HEK293 (cell line): Measurements from ENCODE around the gene C1orf115.

Experiments
- CTCF ChIP-seq: fragments of 450-650 bp; formaldehyde crosslinking; IDR thresholded peaks from 2 replicates; pipeline ENCODE4 v1.5.1; 2016; ENCODE audit warnings: missing biosample characterization, missing genetic modification characterization
- MEIS1 ChIP-seq: sonication (generic); formaldehyde crosslinking; IDR thresholded peaks from 2 replicates; pipeline ENCODE4 v1.8.1; 2022; ENCODE audit warnings: missing genetic modification reagents, mild to moderate bottlenecking, borderline replicate concordance
- TCF7L2 ChIP-seq: IDR thresholded peaks from 2 replicates; pipeline ENCODE4 v1.6.1; 2011; ENCODE audit warnings: low read depth, mild to moderate bottlenecking, inconsistent platforms, low read length, moderate library complexity, borderline replicate concordance
- ZNF184 ChIP-seq: fragments of 450-650 bp; IDR thresholded peaks from 2 replicates; pipeline ENCODE4 v1.5.1; 2018; ENCODE audit warnings: missing biosample characterization, mild to moderate bottlenecking, missing genetic modification characterization

DNA sequence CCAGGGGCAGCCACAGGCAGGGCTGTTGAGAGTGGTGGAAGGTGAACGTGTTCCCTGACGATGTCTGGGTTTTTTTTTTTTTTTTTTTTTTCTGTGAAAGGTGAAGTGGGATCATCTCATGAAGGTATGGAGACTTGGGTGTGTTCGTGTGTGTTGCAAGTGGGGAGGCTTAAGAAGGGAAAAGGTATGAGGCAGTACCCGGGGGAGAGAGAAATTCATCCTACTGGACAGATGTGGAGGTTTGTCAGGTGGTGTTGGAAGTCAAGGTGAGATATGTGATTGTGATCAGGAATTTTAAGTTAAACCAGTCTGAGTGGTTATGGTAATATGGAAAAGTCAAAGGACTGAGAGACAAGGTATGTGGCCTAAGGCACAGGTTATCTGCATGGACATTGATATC is 5.3 kb downstream of the C1orf115 start:
- no peak for TF ChIP-seq ZNF184 (tag by site-specific recombination)
- no peak for TF ChIP-seq MEIS1 (CRISPR knock-in tag)
- TF ChIP-seq CTCF: no peak
- no peak for TF ChIP-seq TCF7L2
